HEK293T (cell line): ENCODE results near the gene AVPR1B.

Source experiments
- CTCF ChIA-PET: fragments of 350-600 bp; formaldehyde crosslinking; extraction: SDS; loops from one replicate; lab custom pipeline; 2021; ENCODE audit warnings: antibody characterized with exemption, inconsistent platforms; lab: Yijun Ruan, JAX
- POLR2A ChIA-PET: fragments of 350-600 bp; formaldehyde crosslinking; extraction: SDS; loops from one replicate; lab custom pipeline; 2020; ENCODE audit warnings: antibody characterized with exemption, inconsistent platforms; lab: Yijun Ruan, JAX
- DNase-seq: peaks from one replicate; pipeline ENCODE4 v3.0.0; 2012; ENCODE audit warnings: mixed read lengths; ENCODE audit errors: extremely low spot score
- ARNT ChIP-seq: fragments of 450-650 bp; IDR thresholded peaks from 2 replicates; pipeline ENCODE4 v1.6.1; 2017; ENCODE audit warnings: mild to moderate bottlenecking
- BHLHE40 ChIP-seq: fragments of 450-650 bp; IDR thresholded peaks from 2 replicates; pipeline ENCODE4 v1.6.1; 2016; ENCODE audit warnings: mild to moderate bottlenecking, moderate library complexity, borderline replicate concordance
- CTBP1 ChIP-seq: fragments of 450-650 bp; IDR thresholded peaks from 2 replicates; pipeline ENCODE4 v1.6.1; 2016; ENCODE audit warnings: borderline replicate concordance
- ELF4 ChIP-seq: fragments of 450-650 bp; IDR thresholded peaks from 2 replicates; pipeline ENCODE4 v1.6.1; 2017; ENCODE audit warnings: antibody characterized with exemption
- FOXA1 ChIP-seq: fragments of 450-650 bp; IDR thresholded peaks from 2 replicates; pipeline ENCODE4 v1.6.1; 2016; ENCODE audit warnings: mild to moderate bottlenecking
- FOXK2 ChIP-seq: fragments of 450-650 bp; IDR thresholded peaks from 2 replicates; pipeline ENCODE4 v1.6.1; 2016; ENCODE audit warnings: mild to moderate bottlenecking
- FOXM1 ChIP-seq: fragments of 450-650 bp; IDR thresholded peaks from 2 replicates; pipeline ENCODE4 v1.6.1; 2017; ENCODE audit warnings: mild to moderate bottlenecking, borderline replicate concordance
- HDGF ChIP-seq: fragments of 450-650 bp; IDR thresholded peaks from 2 replicates; pipeline ENCODE4 v1.6.1; 2017; ENCODE audit warnings: antibody characterized with exemption, borderline replicate concordance
- L3MBTL2 ChIP-seq: fragments of 450-650 bp; conservative IDR thresholded peaks from 2 replicates; pipeline ENCODE4 v1.6.1; 2016; ENCODE audit warnings: mild to moderate bottlenecking
- LEF1 ChIP-seq: fragments of 450-650 bp; IDR thresholded peaks from 2 replicates; pipeline ENCODE4 v1.6.1; 2017; ENCODE audit warnings: mild to moderate bottlenecking, borderline replicate concordance
- NFRKB ChIP-seq: fragments of 450-650 bp; IDR thresholded peaks from 2 replicates; pipeline ENCODE4 v1.6.1; 2016; ENCODE audit warnings: mild to moderate bottlenecking, moderate library complexity
- PKNOX1 ChIP-seq: fragments of 450-650 bp; IDR thresholded peaks from 2 replicates; pipeline ENCODE4 v1.6.1; 2016
- SP1 ChIP-seq: fragments of 450-650 bp; IDR thresholded peaks from 2 replicates; pipeline ENCODE4 v1.6.1; 2017
- SUZ12 ChIP-seq: fragments of 450-650 bp; IDR thresholded peaks from 2 replicates; pipeline ENCODE4 v1.6.1; 2016; ENCODE audit warnings: mild to moderate bottlenecking
- TARDBP ChIP-seq: fragments of 450-650 bp; IDR thresholded peaks from 2 replicates; pipeline ENCODE4 v1.6.1; 2016
- ZNF384 ChIP-seq: fragments of 450-650 bp; IDR thresholded peaks from 2 replicates; pipeline ENCODE4 v1.6.1; 2016

The AVPR1B gene

GRCh38 chr1:206089341-206089740 is 27.8 kb downstream of the AVPR1B start:
- ChIA-PET CTCF (interaction anchor here (0.6 kb wide), 1 partner anchor 112 kb away, joined by 3 read pairs; no protein-coding TSS in a partner anchor), POLR2A (no interaction called here)
- no peak for TF ChIP-seq FOXK2
- TF ChIP-seq HDGF = no peak
- TF ChIP-seq SUZ12 = no peak
- TF ChIP-seq BHLHE40 = no peak
- no peak for TF ChIP-seq ELF4
- TF ChIP-seq FOXA1 = no peak
- TF ChIP-seq L3MBTL2 = no peak
- no peak for TF ChIP-seq LEF1
- no peak for TF ChIP-seq NFRKB
- TF ChIP-seq CTBP1 = no peak
- no peak for TF ChIP-seq FOXM1
- TF ChIP-seq ARNT = no peak
- TF ChIP-seq TARDBP = no peak
- TF ChIP-seq PKNOX1 = no peak
- no peak for TF ChIP-seq ZNF384
- no peak for TF ChIP-seq SP1

GRCh38 chr1:206087091-206087490 is 30.1 kb downstream of the AVPR1B start:
- ChIA-PET CTCF (no interaction called here), POLR2A (no interaction called here)
- no peak for DNase-seq
- no peak for TF ChIP-seq FOXA1
- no peak for TF ChIP-seq TARDBP
- TF ChIP-seq FOXK2 = no peak
- TF ChIP-seq SUZ12 = no peak
- TF ChIP-seq ZNF384 = no peak
- no peak for TF ChIP-seq ELF4
- TF ChIP-seq CTBP1 = no peak
- no peak for TF ChIP-seq HDGF
- no peak for TF ChIP-seq NFRKB
- TF ChIP-seq PKNOX1 = no peak

More at GRCh38 chr1:206089341-206089740, 27.8 kb downstream of the AVPR1B start:
- no peak for DNase-seq

GRCh38 chr1:206083750-206084149 is 33.4 kb downstream of the AVPR1B start:
- TF ChIP-seq ARNT (no peak), BHLHE40 (no peak), CTBP1 (no peak), PKNOX1 (no peak), LEF1 (no peak), ZNF384 (no peak), L3MBTL2 (no peak), FOXA1 (no peak), FOXK2 (no peak), ELF4 (no peak), SP1 (no peak), NFRKB (no peak), HDGF (no peak), SUZ12 (no peak), FOXM1 (no peak)
- ChIA-PET CTCF (interaction anchor here (0.6 to 1.1 kb wide), 3 partner anchors 22 to 426 kb away, joined by 3 to 5 read pairs (median 3); no protein-coding TSS in a partner anchor), POLR2A (no interaction called here)
- DNase-seq = no peak

- POLR2A ChIA-PET = no interaction called here
- TF ChIP-seq PKNOX1 (no peak), FOXM1 (no peak), ELF4 (no peak), FOXA1 (no peak)
- CTCF ChIA-PET = interaction anchor here (0.6 to 1.1 kb wide), 3 partner anchors 23 to 425 kb away, joined by 3 to 5 read pairs (median 3); no protein-coding TSS in a partner anchor
- no peak for DNase-seq
Measured at GRCh38 chr1:206082831-206083695, 34.1 kb downstream of the AVPR1B start.

GRCh38 chr1:206081856-206082255 is 35.3 kb downstream of the AVPR1B start:
- TF ChIP-seq LEF1 (no peak), FOXK2 (no peak), CTBP1 (no peak), FOXA1 (no peak), HDGF (no peak), ZNF384 (no peak), PKNOX1 (no peak), TARDBP (no peak), FOXM1 (no peak), BHLHE40 (no peak), NFRKB (no peak)
- no peak for DNase-seq
- ChIA-PET CTCF (interaction anchor here (0.7 kb wide), 1 partner anchor 25 kb away, joined by 3 read pairs; no protein-coding TSS in a partner anchor), POLR2A (no interaction called here)
